Endothelial cell of umbilical vein (primary cell): ENCODE results near the gene TMC1. TPM values are rescaled to one million over a fixed set of nuclear protein-coding genes. Genes with fewer than 3 reads are reported as not detected.

Experiments used
- BruUV-seq: library from RNA; stranded (reverse); fragments of 400-500 nt; replicated peaks from 2 replicates; lab custom pipeline; 2021; lab: Mats Ljungman, UMichigan
- CTCF ChIA-PET: fragments of 300-600, 350-600 bp; sonication (Branson Sonifier 250); formaldehyde crosslinking; loops from one replicate; lab custom pipeline; 2021; ENCODE audit warnings: antibody characterized with exemption, inconsistent platforms; lab: Charles Lee
- POLR2A ChIA-PET: fragments of 300-600, 350-600 bp; sonication (Branson Sonifier 250); formaldehyde crosslinking; loops from one replicate; lab custom pipeline; 2021; ENCODE audit warnings: antibody characterized with exemption, inconsistent platforms; lab: Charles Lee
- DNase-seq: peaks from one replicate; pipeline ENCODE4 v3.0.0-alpha.2; 2011; ENCODE audit warnings: low read depth, low spot score
- FAIRE-seq: peaks from 2 replicates; lab custom pipeline; 2011; peaks lifted over from hg19 to GRCh38; lab: Jason Lieb, UNC
- H2AFZ ChIP-seq: 2 replicates; pipeline ENCODE4 v1.6.0; 2012; ENCODE audit warnings: low read depth, low read length, control low read depth, inconsistent platforms
- H3K27ac ChIP-seq: 2 replicates; pipeline ENCODE4 v1.5.1; 2011; ENCODE audit warnings: low read depth, mild to moderate bottlenecking, control low read depth, low read length, moderate library complexity; ENCODE audit not compliant: insufficient read depth
- H3K27me3 ChIP-seq, 2 experiments: 2 replicates each; pipeline versions ENCODE4 v1.6.0 to v1.6.1; 2011; ENCODE audit warnings: low read length in 2 of 2, mixed read lengths in 1 of 2; ENCODE audit not compliant: control insufficient read depth in 2 of 2, insufficient read depth in 2 of 2
- H3K36me3 ChIP-seq, 2 experiments: 2 replicates in 1 of 2; 3 replicates in 1 of 2; pipeline ENCODE4 v1.5.1; 2011; ENCODE audit warnings: low read length in 2 of 2, mild to moderate bottlenecking in 1 of 2, moderate library complexity in 1 of 2; ENCODE audit not compliant: control insufficient read depth in 2 of 2, insufficient read depth in 2 of 2; ENCODE audit errors: extremely low read depth in 1 of 2
- H3K4me1 ChIP-seq: 3 replicates; pipeline ENCODE4 v1.5.1; 2011; ENCODE audit warnings: mild to moderate bottlenecking, low read length; ENCODE audit not compliant: control insufficient read depth, insufficient read depth; ENCODE audit errors: extremely low read depth
- H3K4me2 ChIP-seq: 2 replicates; pipeline ENCODE4 v1.6.1; 2011; ENCODE audit warnings: low read length, control low read depth, mixed read lengths; ENCODE audit not compliant: insufficient read depth
- H3K4me3 ChIP-seq, 3 experiments: fragments of 200-600 bp in 1 of 3; sonication (generic), shearing (Covaris generic) in 1 of 3; replicated peaks in 1 of 3; 2 replicates each; pipeline ENCODE4 v1.5.1; 2011 to 2016; ENCODE audit warnings: control low read depth in 3 of 3, low read length in 3 of 3, mild to moderate bottlenecking in 2 of 3, inconsistent platforms in 1 of 3, low read depth in 1 of 3, moderate library complexity in 1 of 3; ENCODE audit not compliant: insufficient read depth in 1 of 3
- H3K79me2 ChIP-seq: 2 replicates; pipeline ENCODE4 v1.6.0; 2012; ENCODE audit warnings: low read length, inconsistent platforms; ENCODE audit not compliant: control insufficient read depth, insufficient read depth
- H3K9ac ChIP-seq: replicated peaks from 2 replicates; pipeline ENCODE3; 2011; ENCODE audit warnings: low read length, control low read depth; ENCODE audit not compliant: insufficient read depth; ENCODE audit errors: extremely low read depth
- H3K9me1 ChIP-seq: replicated peaks from 3 replicates; pipeline ENCODE4 v1.6.0; 2011; ENCODE audit warnings: mild to moderate bottlenecking, low read length; ENCODE audit not compliant: control insufficient read depth, insufficient read depth; ENCODE audit errors: extremely low read depth
- H3K9me3 ChIP-seq: replicated peaks from 2 replicates; pipeline ENCODE4 v1.5.1; 2012; ENCODE audit warnings: low read length, inconsistent platforms; ENCODE audit not compliant: control insufficient read depth, insufficient read depth
- H4K20me1 ChIP-seq: replicated peaks from 2 replicates; pipeline ENCODE3; 2011; ENCODE audit warnings: mild to moderate bottlenecking, low read length; ENCODE audit not compliant: control insufficient read depth, insufficient read depth; ENCODE audit errors: extremely low read depth
- CTCF ChIP-seq, 2 donors: IDR thresholded peaks; 1 replicate in 1 of 2; 2 replicates in 1 of 2; pipeline ENCODE4 v1.5.1; 2011; ENCODE audit warnings: low read length in 2 of 2, mild to moderate bottlenecking in 2 of 2, moderate library complexity in 2 of 2, control low read depth in 1 of 2, inconsistent platforms in 1 of 2, low read depth in 1 of 2; ENCODE audit not compliant: insufficient read depth in 1 of 2; ENCODE audit errors: extremely low read depth in 1 of 2
- EZH2 ChIP-seq: IDR thresholded peaks from 2 replicates; pipeline ENCODE4 v1.6.1; 2012; ENCODE audit warnings: borderline replicate concordance, low read depth, mild to moderate bottlenecking, moderate library complexity, low read length, inconsistent platforms; ENCODE audit not compliant: severe bottlenecking
- GATA2 ChIP-seq: IDR thresholded peaks from 2 replicates; pipeline ENCODE4 v1.7.0; 2011; ENCODE audit warnings: low read depth, mild to moderate bottlenecking, moderate library complexity, mixed read lengths, low read length; ENCODE audit not compliant: insufficient read length, insufficient read depth
- MAX ChIP-seq: IDR thresholded peaks from 2 replicates; pipeline ENCODE4 v1.6.1; 2011; ENCODE audit not compliant: insufficient read depth, insufficient read length
- MYC ChIP-seq: IDR thresholded peaks from one replicate; pipeline ENCODE4 v1.6.1; 2011; ENCODE audit warnings: mild to moderate bottlenecking, low read depth, low read length
- POLR2AphosphoS5 ChIP-seq: IDR thresholded peaks from 2 replicates; pipeline ENCODE4 v1.6.1; 2012; ENCODE audit warnings: low read depth, mild to moderate bottlenecking, control low read depth, low read length, moderate library complexity; ENCODE audit not compliant: insufficient read depth
- dilution Hi-C: fragments of 300-500 bp; cut with MboI; formaldehyde crosslinking; loops from one replicate; pipeline ENCODE4 v1.15.0; 2019; ENCODE audit warnings: low sequenced_read_pairs; ENCODE audit not compliant: extremely low pct_ligation_motif_present
- intact Hi-C: fragments of 100-400 bp; cut with micrococcal nuclease; formaldehyde crosslinking; loops from one replicate; pipeline ENCODE4 v1.10.0; 2022
- polyA plus RNA-seq, 4 experiments: library from polyadenylated mRNA; depleted of rRNA in 3 of 4; stranded (reverse) in 3 of 4; unstranded in 1 of 4; fragments of >200 nt; gene quantifications; 2 replicates each; pipeline versions ENCODE4 v1.2.1 to v1.2.3, GENCODE V29; 2011 to 2012; ENCODE audit warnings: missing spikeins in 1 of 4
- total RNA-seq: library from RNA; stranded (reverse); gene quantifications from 2 replicates; pipeline ENCODE4 v1.2.3, GENCODE V29; 2021

Gene TMC1
- total and polyA plus RNA-seq, 2 donors (not counting 3 experiments of a cell fraction or from before 2014, with no cell fraction given), result 1.5 TPM; not detected in 1

- Histone ChIP-seq H3K4me2 (no peak overlapping the region), H3K9me3 (no peaks in the 10 kb centered on the region), H3K9ac (no peak overlapping the region), H3K27me3 (peaks cover 0 to 1% of the 10 kb centered on the region in 2 experiments), H3K79me2 (no peaks in the 10 kb centered on the region), H3K27ac (no peak overlapping the region), H3K36me3 (no peaks in the 10 kb centered on the region), H3K4me3 (no peak overlapping the region), H4K20me1 (no peaks in the 10 kb centered on the region), H2AFZ (no peak overlapping the region), H3K4me1 (no peaks in the 10 kb centered on the region), H3K9me1 (no peaks in the 10 kb centered on the region)
- CTCF ChIA-PET, result interaction anchor here (0.6 to 3.5 kb wide), 8 partner anchors 12 to 538 kb away, joined by 3 to 19 read pairs (median 4); no protein-coding TSS in a partner anchor
- BruUV-seq, result no TSS peak
- no peak for FAIRE-seq
- no peak for DNase-seq
- intact Hi-C loops, result no loop called here
- dilution Hi-C loops, result no loop called here
- POLR2A ChIA-PET, result no interaction called here
- TF ChIP-seq GATA2 (no peak), POLR2AphosphoS5 (no peak), MYC (no peak), EZH2 (no peak), MAX (no peak)
These were observed 288.2 kb downstream of the TMC1 start for GRCh38 chr9:72809586-72809985.

- Histone ChIP-seq H3K9ac (no peak overlapping the region), H3K27ac (no peak overlapping the region), H3K4me3 (no peak overlapping the region), H3K4me1 (peaks cover 4% of the 10 kb centered on the region), H3K36me3 (no peaks in the 10 kb centered on the region), H4K20me1 (no peaks in the 10 kb centered on the region), H3K9me1 (no peaks in the 10 kb centered on the region), H3K9me3 (no peaks in the 10 kb centered on the region), H3K4me2 (no peak overlapping the region), H2AFZ (no peak overlapping the region), H3K27me3 (peaks cover 0 to 3% of the 10 kb centered on the region in 2 experiments), H3K79me2 (no peaks in the 10 kb centered on the region)
- FAIRE-seq (no peak), DNase-seq (no peak)
- intact Hi-C loops (no loop called here), dilution Hi-C loops (no loop called here)
- ChIA-PET CTCF (interaction anchor here (0.9 to 2.3 kb wide), 4 partner anchors 9 to 774 kb away, joined by 3 to 12 read pairs (median 5); no protein-coding TSS in a partner anchor), POLR2A (no interaction called here)
- BruUV-seq, result no TSS peak
- TF ChIP-seq MYC, result no peak
- no peak for TF ChIP-seq GATA2
- TF ChIP-seq CTCF (IDR thresholded peaks at IDR 0.05; ENCODE audit: extremely low read depth in 1 of 2, insufficient read depth in 1 of 2, low read depth in 1 of 2, low read length in 2 of 2), result no peak
These were observed 291.2 kb downstream of the TMC1 start for GRCh38 chr9:72812559-72813111.
